ENCODE results near the gene ITPR3.

DNA sequence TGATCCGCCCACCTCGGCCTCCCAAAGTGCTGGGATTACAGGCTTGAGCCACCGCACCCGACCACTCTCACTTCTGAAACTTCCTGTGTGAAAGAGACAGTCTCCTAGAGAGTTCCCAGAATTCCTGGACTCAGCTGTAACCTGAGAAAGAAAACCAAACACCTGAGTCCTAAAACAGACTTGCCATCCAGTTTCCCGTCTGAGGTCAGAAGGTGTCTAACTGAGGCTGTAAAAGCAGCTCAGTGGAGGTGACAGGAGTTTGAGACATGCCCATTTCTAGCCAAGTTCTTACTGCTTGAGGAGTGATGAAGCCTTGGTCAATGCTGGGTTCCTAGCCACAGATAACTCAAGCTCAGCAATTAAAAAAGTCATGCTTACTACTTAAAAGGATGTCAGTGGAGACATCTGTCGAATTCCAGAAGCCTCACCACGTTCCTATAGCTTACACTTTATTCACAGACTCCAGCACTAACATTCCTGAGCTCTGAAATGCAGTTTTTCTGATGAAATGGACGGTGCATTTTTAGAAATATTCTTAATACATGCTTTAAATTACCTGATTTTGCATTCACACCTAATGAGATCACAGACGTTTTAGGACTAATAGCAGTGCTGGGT lies 84.3 kb downstream of the ITPR3 start:
- no peak for TF ChIP-seq REST (IDR thresholded peaks at IDR 0.05)
- no peak for TF ChIP-seq ATF3 (IDR thresholded peaks at IDR 0.05)
- no peak for TF ChIP-seq JUND (IDR thresholded peaks at IDR 0.05)
- TF ChIP-seq, protein P1, sequence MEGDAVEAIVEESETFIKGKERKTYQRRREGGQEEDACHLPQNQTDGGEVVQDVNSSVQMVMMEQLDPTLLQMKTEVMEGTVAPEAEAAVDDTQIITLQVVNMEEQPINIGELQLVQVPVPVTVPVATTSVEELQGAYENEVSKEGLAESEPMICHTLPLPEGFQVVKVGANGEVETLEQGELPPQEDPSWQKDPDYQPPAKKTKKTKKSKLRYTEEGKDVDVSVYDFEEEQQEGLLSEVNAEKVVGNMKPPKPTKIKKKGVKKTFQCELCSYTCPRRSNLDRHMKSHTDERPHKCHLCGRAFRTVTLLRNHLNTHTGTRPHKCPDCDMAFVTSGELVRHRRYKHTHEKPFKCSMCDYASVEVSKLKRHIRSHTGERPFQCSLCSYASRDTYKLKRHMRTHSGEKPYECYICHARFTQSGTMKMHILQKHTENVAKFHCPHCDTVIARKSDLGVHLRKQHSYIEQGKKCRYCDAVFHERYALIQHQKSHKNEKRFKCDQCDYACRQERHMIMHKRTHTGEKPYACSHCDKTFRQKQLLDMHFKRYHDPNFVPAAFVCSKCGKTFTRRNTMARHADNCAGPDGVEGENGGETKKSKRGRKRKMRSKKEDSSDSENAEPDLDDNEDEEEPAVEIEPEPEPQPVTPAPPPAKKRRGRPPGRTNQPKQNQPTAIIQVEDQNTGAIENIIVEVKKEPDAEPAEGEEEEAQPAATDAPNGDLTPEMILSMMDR (IDR thresholded peaks at IDR 0.05; ENCODE audit: low read depth, low read length, missing input control): no peak
- no peak for TF ChIP-seq YY1 (IDR thresholded peaks at IDR 0.05)
- TF ChIP-seq TAF1 (conservative IDR thresholded peaks at IDR 0.05): no peak
- no peak for TF ChIP-seq ZBTB33 (IDR thresholded peaks at IDR 0.05)
- TF ChIP-seq RAD21 (IDR thresholded peaks at IDR 0.05): no peak
